IPS-15b (cell line): ENCODE results near the gene ATL1.

Experiments
- H3K27me3 ChIP-seq: one replicate; pipeline ENCODE4 v1.6.1; 2013; ENCODE audit warnings: low read length; ENCODE audit not compliant: control insufficient read depth, insufficient read depth
- H3K36me3 ChIP-seq: one replicate; pipeline ENCODE4 v1.6.1; 2013; ENCODE audit warnings: low read length; ENCODE audit not compliant: control insufficient read depth, insufficient read depth
- H3K4me1 ChIP-seq: one replicate; pipeline ENCODE4 v1.6.1; 2013; ENCODE audit warnings: mild to moderate bottlenecking, low read length; ENCODE audit not compliant: control insufficient read depth, insufficient read depth
- H3K4me3 ChIP-seq: one replicate; pipeline ENCODE4 v1.5.1; 2013; ENCODE audit warnings: low read depth, low read length
- H3K9ac ChIP-seq: one replicate; pipeline ENCODE4 v1.6.1; 2013; ENCODE audit warnings: low read depth, mild to moderate bottlenecking, low read length
- H3K9me3 ChIP-seq: one replicate; pipeline ENCODE4 v1.6.1; 2013; ENCODE audit warnings: mild to moderate bottlenecking, low read length; ENCODE audit not compliant: control insufficient read depth, insufficient read depth

The ATL1 gene

DNA sequence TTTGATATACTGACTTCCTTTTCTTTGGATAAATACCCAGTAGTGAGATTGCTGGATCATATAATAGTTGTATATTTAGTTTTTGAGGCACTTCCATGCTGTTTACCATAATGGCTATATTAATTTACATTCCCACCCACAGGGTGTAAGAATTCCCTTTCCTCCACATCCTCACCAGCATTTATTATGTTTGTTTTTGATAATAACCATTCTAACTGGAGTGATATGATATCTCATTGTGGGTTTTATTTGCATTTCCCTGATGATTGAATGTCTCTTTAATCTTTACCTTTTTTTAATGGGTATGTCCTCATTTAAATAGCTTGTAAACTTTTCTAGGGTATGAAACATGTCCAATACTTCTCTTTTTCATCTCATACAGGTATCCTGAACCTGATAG, 119.7 kb downstream of the ATL1 start:
- H3K9ac ChIP-seq: no peak overlapping the region
- H3K9me3 ChIP-seq: no peaks in the 10 kb centered on the region
- H3K4me3 ChIP-seq: no peak overlapping the region
- no peaks in the 10 kb centered on the region for H3K36me3 ChIP-seq
- H3K27me3 ChIP-seq: no peaks in the 10 kb centered on the region
- H3K4me1 ChIP-seq: no peaks in the 10 kb centered on the region
